Non-pigmented ciliary epithelial cell (primary cell): ENCODE measurements around the gene MICAL3.
"Not testable (repeated sequence)": the region's sequence is repeated elsewhere in the genome, so short reads cannot be mapped to it uniquely, and the experiment has no call there.

Source experiments
- DNase-seq: peaks from one replicate; pipeline ENCODE4 v3.0.0-alpha.2; 2010; ENCODE audit warnings: low read depth

MICAL3 gene

GRCh38 chr22:18024276-18024939 is at the start of gene MICAL3:
Gene MICAL3 (minus strand): TSS chr22:18024561. CDS start chr22:17906812, 117,749 bp downstream.
- no peak for DNase-seq

- not testable (repeated sequence) for DNase-seq
These were observed 49.6 kb upstream of the MICAL3 start for GRCh38 chr22:18073927-18074326.

- no peak for DNase-seq
These were observed 49.1 kb upstream of the MICAL3 start for GRCh38 chr22:18073467-18073866.

- no peak for DNase-seq
These were observed 47.6 kb upstream of the MICAL3 start for GRCh38 chr22:18071968-18072310.

- DNase-seq, result not testable (repeated sequence)
These were observed 47.1 kb upstream of the MICAL3 start for GRCh38 chr22:18071307-18071967.

GRCh38 chr22:18070556-18071306 is 46.4 kb upstream of the MICAL3 start:
- DNase-seq, result no peak

GRCh38 chr22:18070041-18070440 is 45.7 kb upstream of the MICAL3 start:
- no peak for DNase-seq

- DNase-seq, result no peak
These were observed 44.7 kb upstream of the MICAL3 start for GRCh38 chr22:18069041-18069440.

GRCh38 chr22:18068381-18068988 is 44.1 kb upstream of the MICAL3 start:
- no peak for DNase-seq

- no peak for DNase-seq
These were observed 43.4 kb upstream of the MICAL3 start for GRCh38 chr22:18067548-18068341.

- no peak for DNase-seq
These were observed 42.8 kb upstream of the MICAL3 start for GRCh38 chr22:18067121-18067520.

GRCh38 chr22:18066181-18066859 is 42.0 kb upstream of the MICAL3 start:
- DNase-seq, result no peak

- DNase-seq, result no peak
These were observed 40.9 kb upstream of the MICAL3 start for GRCh38 chr22:18065256-18065655.

- DNase-seq, result no peak
These were observed 40.3 kb upstream of the MICAL3 start for GRCh38 chr22:18064636-18065035.

- DNase-seq, result not testable (repeated sequence)
These were observed 39.4 kb upstream of the MICAL3 start for GRCh38 chr22:18063715-18064114.

GRCh38 chr22:18063306-18063705 is 38.9 kb upstream of the MICAL3 start:
- no peak for DNase-seq

- no peak for DNase-seq
These were observed 38.1 kb upstream of the MICAL3 start for GRCh38 chr22:18062421-18062820.

GRCh38 chr22:18060646-18061620 is 36.6 kb upstream of the MICAL3 start:
- DNase-seq, result no peak

GRCh38 chr22:18059991-18060390 is 35.6 kb upstream of the MICAL3 start:
- no peak for DNase-seq

GRCh38 chr22:18059473-18059872 is 35.1 kb upstream of the MICAL3 start:
- DNase-seq, result no peak
